HG03575 (cell line): ENCODE measurements around the gene C1QTNF12.

ENCODE experiments used
- ATAC-seq: cut with Tn5 transposase; IDR thresholded peaks from one replicate; pipeline ENCODE4 v1.9.1; 2021; ENCODE audit not compliant: unreplicated experiment, insufficient number of reproducible peaks, low FRiP score; ENCODE audit errors: extremely low read depth

The C1QTNF12 gene

GRCh38 chr1:1246577-1247340 is at the start of gene C1QTNF12:
TSS of gene C1QTNF12 (minus strand) at chr1:1246722. CDS start at chr1:1246690, 32 bp downstream.
- no peak for ATAC-seq

GRCh38 chr1:1295154-1295923 is 48.8 kb upstream of the C1QTNF12 start:
- no peak for ATAC-seq

- no peak for ATAC-seq
Measured at GRCh38 chr1:1294250-1294890, 47.8 kb upstream of the C1QTNF12 start.

- ATAC-seq, result no peak
Measured at GRCh38 chr1:1293263-1294249, 47.0 kb upstream of the C1QTNF12 start.

GRCh38 chr1:1292851-1293250 is 46.3 kb upstream of the C1QTNF12 start:
- ATAC-seq, result no peak

- no peak for ATAC-seq
Measured at GRCh38 chr1:1292442-1292779, 45.9 kb upstream of the C1QTNF12 start.

GRCh38 chr1:1291548-1292441 is 45.3 kb upstream of the C1QTNF12 start:
- no peak for ATAC-seq

GRCh38 chr1:1291023-1291528 is 44.6 kb upstream of the C1QTNF12 start:
- ATAC-seq, result no peak

GRCh38 chr1:1290238-1290731 is 43.8 kb upstream of the C1QTNF12 start:
- no peak for ATAC-seq

GRCh38 chr1:1287288-1288110 is 41.0 kb upstream of the C1QTNF12 start:
- ATAC-seq, result no peak

GRCh38 chr1:1286313-1287261 is 40.1 kb upstream of the C1QTNF12 start:
- ATAC-seq, result no peak

GRCh38 chr1:1285611-1286311 is 39.2 kb upstream of the C1QTNF12 start:
- no peak for ATAC-seq

- no peak for ATAC-seq
Measured at GRCh38 chr1:1285102-1285571, 38.6 kb upstream of the C1QTNF12 start.

GRCh38 chr1:1284221-1285101 is 37.9 kb upstream of the C1QTNF12 start:
- no peak for ATAC-seq
